Muscle layer of colon (tissue), 2 donors: ENCODE measurements around the gene ZNF221.

Experiments used
- H3K27ac ChIP-seq: one replicate; pipeline ENCODE4 v1.7.0; 2013; ENCODE audit warnings: low read depth, mild to moderate bottlenecking, low read length, moderate library complexity
- H3K27me3 ChIP-seq, 2 donors: one replicate each; pipeline ENCODE4 v1.7.0; 2013; ENCODE audit warnings: low read length in 2 of 2, mild to moderate bottlenecking in 2 of 2; ENCODE audit not compliant: insufficient read depth in 2 of 2, control insufficient read depth in 1 of 2
- H3K36me3 ChIP-seq: one replicate; pipeline ENCODE4 v1.7.0; 2013; ENCODE audit warnings: mild to moderate bottlenecking, low read length; ENCODE audit not compliant: insufficient read depth
- H3K4me1 ChIP-seq: one replicate; pipeline ENCODE4 v1.7.0; 2013; ENCODE audit warnings: mild to moderate bottlenecking, low read length; ENCODE audit not compliant: insufficient read depth
- H3K4me3 ChIP-seq, 2 donors: one replicate each; pipeline ENCODE4 v1.7.0; 2013; ENCODE audit warnings: low read length in 2 of 2, low read depth in 1 of 2, mild to moderate bottlenecking in 1 of 2, moderate library complexity in 1 of 2
- H3K9ac ChIP-seq: one replicate; pipeline ENCODE4 v1.7.0; 2013; ENCODE audit warnings: low read length
- H3K9me3 ChIP-seq: one replicate; pipeline ENCODE4 v1.7.0; 2013; ENCODE audit warnings: mild to moderate bottlenecking, low read length
- donor health status: abdominal sarcoma.
- donor health status: Adenocarcinoma of cecum.

ZNF221 gene

DNA sequence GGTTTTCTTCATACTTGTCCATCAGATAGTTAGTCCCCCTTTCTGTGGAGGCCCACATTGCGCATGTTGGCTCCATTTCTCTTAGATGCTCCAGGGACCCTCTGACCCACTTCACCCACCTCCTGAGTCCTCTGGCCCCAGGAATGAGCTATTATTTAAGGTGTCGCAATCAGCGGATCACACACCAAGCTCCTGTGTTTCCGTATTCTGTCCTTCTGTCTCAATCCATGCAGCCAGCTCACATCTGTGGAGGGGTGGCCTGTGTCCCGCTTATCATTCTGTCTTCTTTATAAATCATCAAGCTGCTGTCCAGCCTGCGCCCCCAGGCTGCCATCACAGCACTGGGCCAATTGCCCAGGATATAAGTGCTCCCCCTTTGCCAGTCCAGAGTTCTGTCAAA is 56.4 kb downstream of the ZNF221 start:
- H3K27ac ChIP-seq, result no peak overlapping the region
- peaks cover 55% of the 10 kb centered on the region for H3K9me3 ChIP-seq
- no peak overlapping the region for H3K9ac ChIP-seq
- H3K4me1 ChIP-seq, result peaks cover 9% of the 10 kb centered on the region
- H3K27me3 ChIP-seq, result no peaks in the 10 kb centered on the region
- H3K4me3 ChIP-seq, result no peak overlapping the region
- peaks cover 51% of the 10 kb centered on the region for H3K36me3 ChIP-seq

DNA sequence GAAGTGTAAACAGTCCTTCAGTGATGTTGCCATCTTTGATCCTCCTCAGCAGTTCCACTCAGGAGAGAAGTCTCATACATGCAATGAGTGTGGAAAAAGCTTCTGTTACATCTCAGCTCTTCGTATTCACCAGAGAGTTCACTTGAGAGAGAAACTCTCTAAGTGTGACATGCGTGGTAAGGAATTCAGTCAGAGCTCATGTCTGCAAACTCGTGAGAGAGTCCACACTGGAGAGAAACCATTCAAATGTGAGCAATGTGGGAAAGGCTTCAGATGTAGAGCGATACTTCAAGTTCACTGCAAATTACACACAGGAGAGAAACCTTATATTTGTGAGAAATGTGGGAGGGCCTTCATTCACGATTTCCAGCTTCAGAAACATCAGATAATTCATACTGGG is 59.4 kb downstream of the ZNF221 start:
- peak overlapping the region in 1 of 2 donors; percentile 35 for H3K4me3 ChIP-seq
- H3K9me3 ChIP-seq, result peaks cover 59% of the 10 kb centered on the region
- H3K27ac ChIP-seq, result no peak overlapping the region
- no peak overlapping the region for H3K9ac ChIP-seq
- peaks cover 51% of the 10 kb centered on the region for H3K36me3 ChIP-seq
- H3K27me3 ChIP-seq, result no peaks in the 10 kb centered on the region
- no peaks in the 10 kb centered on the region for H3K4me1 ChIP-seq
